ENCODE results near the gene AAK1. TPM values are rescaled to one million over a fixed set of nuclear protein-coding genes. Genes with fewer than 3 reads are reported as not detected.

AAK1 gene
- polyA plus RNA-seq, 1 of the 3 experiments (the other 2 are of a cell fraction): 13.4 TPM

- no peak for TF ChIP-seq SIN3A (IDR thresholded peaks at IDR 0.05; ENCODE audit: borderline replicate concordance, low read depth, low read length)
- no peak for TF ChIP-seq PBX3 (IDR thresholded peaks at IDR 0.05)
Measured at GRCh38 chr2:69638630-69639029, 4.9 kb downstream of the AAK1 start (continued).

GRCh38 chr2:69637923-69638322, 5.6 kb downstream of the AAK1 start:
- Histone ChIP-seq H3K4me3 (ENCODE audit: low read depth in 2 of 2, low read length in 1 of 2) (no peak overlapping the region), H3K4me2 (no peak overlapping the region), H2AFZ (ENCODE audit: low read depth) (no peak overlapping the region), H3K9me3 (no peaks in the 10 kb centered on the region), H4K20me1 (ENCODE audit: insufficient read depth) (peaks cover 87% of the 10 kb centered on the region), H3K79me2 (ENCODE audit: insufficient read depth) (peaks cover 100% of the 10 kb centered on the region), H3K9me2 (no peaks in the 10 kb centered on the region), H3F3A (replicated peaks; ENCODE audit: insufficient read depth) (peaks cover 6% of the 10 kb centered on the region), H3K4me1 (ENCODE audit: control insufficient read depth in 1 of 2, insufficient read depth in 2 of 2, low read depth in 1 of 2, low read length in 1 of 2) (peaks cover 10 to 24% of the 10 kb centered on the region in 2 experiments; a peak in 3 of 4 replicates), H3K9ac (no peak overlapping the region), H3K27me3 (ENCODE audit: insufficient read depth) (no peaks in the 10 kb centered on the region), H3K36me3 (replicated peaks in 1 of 2; ENCODE audit: control insufficient read depth in 1 of 2, insufficient read depth in 2 of 2, low read length in 1 of 2) (peaks cover 16 to 26% of the 10 kb centered on the region in 2 experiments), H3K27ac (ENCODE audit: low read depth in 2 of 2, low read length in 1 of 2) (no peak overlapping the region)
- ChIA-PET CTCF (interaction anchor here (0.8 to 1.3 kb wide), 2 partner anchors 9 to 262 kb away, joined by 3 read pairs; no protein-coding TSS in a partner anchor), POLR2A (no interaction called here)
- WGBS (ENCODE audit: low lambda C conversion rate): 92% methylated on average over 3 of the region's 3 CpGs
- DNase-seq: no peak
- TF ChIP-seq REST (IDR thresholded peaks at IDR 0.05; ENCODE audit: low read depth, low read length) (no peak), GATA2 (CRISPR knock-in tag; IDR thresholded peaks at IDR 0.05) (no peak), RFX5 (IDR thresholded peaks at IDR 0.05; ENCODE audit: low read length) (no peak), ZBTB33 (IDR thresholded peaks at IDR 0.05; ENCODE audit: borderline replicate concordance, low read depth) (no peak), MEF2A (IDR thresholded peaks at IDR 0.05; ENCODE audit: borderline replicate concordance, low read depth) (no peak), NFIC (IDR thresholded peaks at IDR 0.05; ENCODE audit: borderline replicate concordance) (no peak), IRF3 (IDR thresholded peaks at IDR 0.05; ENCODE audit: low read depth, low read length) (no peak), RXRA (IDR thresholded peaks at IDR 0.05; ENCODE audit: borderline replicate concordance, low read depth) (no peak), SIN3A (IDR thresholded peaks at IDR 0.05; ENCODE audit: borderline replicate concordance, low read depth, low read length) (no peak), TAF1 (IDR thresholded peaks at IDR 0.05; ENCODE audit: borderline replicate concordance, low read depth, low read length) (no peak), YY1 (IDR thresholded peaks at IDR 0.05; ENCODE audit: low read depth) (no peak), MAX (IDR thresholded peaks at IDR 0.05; ENCODE audit: low read depth) (no peak), CHD2 (IDR thresholded peaks at IDR 0.05; ENCODE audit: low read length, partially characterized antibody) (no peak), RAD21 (IDR thresholded peaks at IDR 0.05; ENCODE audit: low read length) (no peak), TEAD4 (IDR thresholded peaks at IDR 0.05; ENCODE audit: borderline replicate concordance, insufficient read depth) (no peak), JUND (IDR thresholded peaks at IDR 0.05) (no peak), FOXM1 (IDR thresholded peaks at IDR 0.05; ENCODE audit: low read depth) (no peak), ELF1 (IDR thresholded peaks at IDR 0.05) (no peak)
